ENCODE results near the gene AVL9.

- no peak for TF ChIP-seq EZH2 (IDR thresholded peaks at IDR 0.05; ENCODE audit: borderline replicate concordance, low read length)
- TF ChIP-seq CTCF (conservative IDR thresholded peaks at IDR 0.05 in 1 of 2, IDR thresholded peaks at IDR 0.05 in 1 of 2; ENCODE audit: extremely low read depth in 1 of 2, insufficient read depth in 1 of 2, low read depth in 1 of 2, low read length in 2 of 2) = no peak
Observed at GRCh38 chr7:32618470-32618869, 123.2 kb downstream of the AVL9 start.

Measured in mammary epithelial cell (primary cell).